Measurements from ENCODE around the gene RASSF8.

RASSF8 gene

GRCh38 chr12:25993901-25994651 is 35.6 kb downstream of the RASSF8 start:
- H3K4me3 ChIP-seq (ENCODE audit: low read depth, low read length) = no peak overlapping the region
- peak; percentile 98 for DNase-seq (ENCODE audit: low read depth, low spot score)
- in situ Hi-C loops (cut with HindIII; ENCODE audit: low sequenced_read_pairs) = no loop called here
- TF ChIP-seq CTCF (IDR thresholded peaks at IDR 0.05; ENCODE audit: low read depth, low read length) = no peak

- in situ Hi-C loops (cut with HindIII; ENCODE audit: low sequenced_read_pairs) = no loop called here
- no peak overlapping the region for H3K4me3 ChIP-seq (ENCODE audit: low read depth, low read length)
- TF ChIP-seq CTCF (IDR thresholded peaks at IDR 0.05; ENCODE audit: low read depth, low read length) = no peak
- no peak for DNase-seq (ENCODE audit: low read depth, low spot score)
Observed at GRCh38 chr12:25994901-25995625, 36.6 kb downstream of the RASSF8 start.

GRCh38 chr12:25995906-25996305 is 37.4 kb downstream of the RASSF8 start:
- peak; percentile 78 for DNase-seq (ENCODE audit: low read depth, low spot score)
- in situ Hi-C loops (cut with HindIII; ENCODE audit: low sequenced_read_pairs) = no loop called here
- no peak for TF ChIP-seq CTCF (IDR thresholded peaks at IDR 0.05; ENCODE audit: low read depth, low read length)

GRCh38 chr12:25996677-25997076 is 38.2 kb downstream of the RASSF8 start:
- in situ Hi-C loops (cut with HindIII; ENCODE audit: low sequenced_read_pairs) = no loop called here
- no peak for DNase-seq (ENCODE audit: low read depth, low spot score)
- no peak overlapping the region for H3K4me3 ChIP-seq (ENCODE audit: low read depth, low read length)
- TF ChIP-seq CTCF (IDR thresholded peaks at IDR 0.05; ENCODE audit: low read depth, low read length) = no peak

More at GRCh38 chr12:25995906-25996305, 37.4 kb downstream of the RASSF8 start:
- no peak overlapping the region for H3K4me3 ChIP-seq (ENCODE audit: low read depth, low read length)

- in situ Hi-C loops (cut with HindIII; ENCODE audit: low sequenced_read_pairs) = no loop called here
- H3K4me3 ChIP-seq (ENCODE audit: low read depth, low read length) = no peak overlapping the region
- TF ChIP-seq CTCF (IDR thresholded peaks at IDR 0.05; ENCODE audit: low read depth, low read length) = no peak
- peak; percentile 96 for DNase-seq (ENCODE audit: low read depth, low spot score)
Observed at GRCh38 chr12:25997201-25997963, 38.9 kb downstream of the RASSF8 start.

GRCh38 chr12:26000898-26001297 is 42.4 kb downstream of the RASSF8 start:
- TF ChIP-seq CTCF (IDR thresholded peaks at IDR 0.05; ENCODE audit: low read depth, low read length) = no peak
- in situ Hi-C loops (cut with HindIII; ENCODE audit: low sequenced_read_pairs) = no loop called here

More at GRCh38 chr12:26000898-26001297, 42.4 kb downstream of the RASSF8 start:
- DNase-seq (ENCODE audit: low read depth, low spot score) = no peak
- H3K4me3 ChIP-seq (ENCODE audit: low read depth, low read length) = no peak overlapping the region

Data from astrocyte of the spinal cord (primary cell).